SK-N-SH (cell line): ENCODE data around the gene ATCAY. TPM values are rescaled to one million over a fixed set of nuclear protein-coding genes. Genes with fewer than 3 reads are reported as not detected.

Experiments used
- CTCF ChIA-PET: fragments of 300-600, 350-600 bp; formaldehyde crosslinking; extraction: SDS; loops from one replicate; lab custom pipeline; 2021; lab: Yijun Ruan, JAX
- POLR2A ChIA-PET: fragments of 350-600 bp; sonication (Branson Sonifier 250); formaldehyde crosslinking; extraction: SDS; loops from one replicate; lab custom pipeline; 2020; ENCODE audit warnings: antibody characterized with exemption, inconsistent platforms; lab: Yijun Ruan, JAX
- DNase-seq: peaks from one replicate; pipeline ENCODE4 v3.0.0; 2012
- H2AFZ ChIP-seq: fragments of 200-600 bp; sonication (generic); 2 replicates; pipeline ENCODE4 v1.8.1; 2016; ENCODE audit warnings: antibody characterized with exemption, mild to moderate bottlenecking, low read depth
- H3F3A ChIP-seq: fragments of 200-600 bp; sonication (generic); replicated peaks from 2 replicates; pipeline ENCODE3; 2016; ENCODE audit warnings: antibody characterized with exemption, mild to moderate bottlenecking; ENCODE audit not compliant: insufficient read depth
- H3K27ac ChIP-seq, 2 experiments: fragments of 200-500 bp in 1 of 2; fragments of 200-600 bp in 1 of 2; sonication (Bioruptor generic) in 1 of 2; sonication (generic), shearing (Covaris generic) in 1 of 2; 2 replicates each; pipeline versions ENCODE4 v1.5.1 to v1.6.1; 2014 to 2016; ENCODE audit warnings: low read depth in 2 of 2, inconsistent platforms in 1 of 2, low read length in 1 of 2, mild to moderate bottlenecking in 1 of 2, mixed read lengths in 1 of 2
- H3K27me3 ChIP-seq: fragments of 200-600 bp; sonication (generic), shearing (Covaris generic); 2 replicates; pipeline ENCODE4 v1.6.1; 2016; ENCODE audit warnings: mixed run types; ENCODE audit not compliant: insufficient read depth
- H3K36me3 ChIP-seq, 2 experiments: fragments of 200-500 bp in 1 of 2; fragments of 200-600 bp in 1 of 2; sonication (Bioruptor generic) in 1 of 2; sonication (generic) in 1 of 2; replicated peaks in 1 of 2; 2 replicates each; pipeline versions ENCODE3 to v1.5.1; 2014 to 2016; ENCODE audit warnings: low read length in 1 of 2, mild to moderate bottlenecking in 1 of 2; ENCODE audit not compliant: insufficient read depth in 2 of 2, control insufficient read depth in 1 of 2
- H3K4me1 ChIP-seq, 2 experiments: fragments of 200-500 bp in 1 of 2; fragments of 200-600 bp in 1 of 2; sonication (Bioruptor generic) in 1 of 2; sonication (generic), shearing (Covaris generic) in 1 of 2; 2 replicates each; pipeline versions ENCODE4 v1.5.1 to v1.6.1; 2014 to 2016; ENCODE audit warnings: low read depth in 1 of 2, low read length in 1 of 2, mixed run types in 1 of 2; ENCODE audit not compliant: insufficient read depth in 2 of 2, control insufficient read depth in 1 of 2
- H3K4me2 ChIP-seq: fragments of 200-600 bp; sonication (generic), shearing (Covaris generic); 2 replicates; pipeline ENCODE4 v1.6.1; 2017; ENCODE audit warnings: mixed run types
- H3K4me3 ChIP-seq, 2 experiments: fragments of 200-500 bp in 1 of 2; fragments of 200-600 bp in 1 of 2; sonication (Bioruptor generic) in 1 of 2; sonication (generic), shearing (Covaris generic) in 1 of 2; 2 replicates each; pipeline versions ENCODE4 v1.5.1 to v1.8.1; 2014 to 2016; ENCODE audit warnings: low read depth in 2 of 2, inconsistent platforms in 1 of 2, low read length in 1 of 2, mild to moderate bottlenecking in 1 of 2, mixed read lengths in 1 of 2, moderate library complexity in 1 of 2
- H3K79me2 ChIP-seq: fragments of 200-600 bp; sonication (generic); 2 replicates; pipeline ENCODE4 v1.8.1; 2017; ENCODE audit warnings: mild to moderate bottlenecking; ENCODE audit not compliant: insufficient read depth
- H3K9ac ChIP-seq: fragments of 200-600 bp; sonication (generic); 2 replicates; pipeline ENCODE4 v1.6.1; 2017; ENCODE audit warnings: mixed run types
- H3K9me2 ChIP-seq: fragments of 200-600 bp; sonication (generic); 2 replicates; pipeline ENCODE4 v1.6.1; 2017; ENCODE audit warnings: mixed run types
- H3K9me3 ChIP-seq: fragments of 200-600 bp; sonication (generic); 2 replicates; pipeline ENCODE4 v1.6.1; 2017; ENCODE audit warnings: mixed run types, mild to moderate bottlenecking, moderate library complexity
- H4K20me1 ChIP-seq: fragments of 200-600 bp; sonication (generic); 2 replicates; pipeline ENCODE4 v1.6.1; 2017; ENCODE audit warnings: mild to moderate bottlenecking, mixed run types; ENCODE audit not compliant: insufficient read depth
- EP300 ChIP-seq, 2 experiments: IDR thresholded peaks; 2 replicates each; pipeline versions ENCODE4 v1.4.0 to v1.6.1; 2012; ENCODE audit warnings: borderline replicate concordance in 1 of 2, low read depth in 1 of 2, low read length in 1 of 2
- EZH2phosphoT487 ChIP-seq: fragments of 200-600 bp; sonication (generic); IDR thresholded peaks from 2 replicates; pipeline ENCODE4 v1.6.1; 2017; ENCODE audit warnings: low read depth, mixed run types, mild to moderate bottlenecking, antibody characterized with exemption, moderate library complexity, borderline replicate concordance
- FOXJ3 ChIP-seq: sonication (generic); formaldehyde crosslinking; IDR thresholded peaks from 2 replicates; pipeline ENCODE4 v1.5.1; 2020; ENCODE audit warnings: mild to moderate bottlenecking, missing genetic modification reagents
- GATA2 ChIP-seq: sonication (generic); formaldehyde crosslinking; IDR thresholded peaks from 2 replicates; pipeline ENCODE4 v1.5.0; 2020; ENCODE audit warnings: mild to moderate bottlenecking, missing genetic modification reagents
- IRF3 ChIP-seq: fragments of 150-350 bp; IDR thresholded peaks from 2 replicates; pipeline ENCODE4 v1.6.1; 2016; ENCODE audit warnings: mild to moderate bottlenecking, low read depth, low read length
- MXI1 ChIP-seq: IDR thresholded peaks from 2 replicates; pipeline ENCODE4 v1.6.1; 2012; ENCODE audit warnings: mild to moderate bottlenecking, low read depth, low read length, improper control_type of control experiment
- NRF1 ChIP-seq: IDR thresholded peaks from 2 replicates; pipeline ENCODE4 v1.6.1; 2012; ENCODE audit warnings: low read depth, mild to moderate bottlenecking, low read length
- POLR2AphosphoS5 ChIP-seq: IDR thresholded peaks from 2 replicates; pipeline ENCODE4 v1.6.1; 2012; ENCODE audit warnings: low read depth, low read length
- RAD21 ChIP-seq: IDR thresholded peaks from 2 replicates; pipeline ENCODE4 v1.6.1; 2012; ENCODE audit warnings: mild to moderate bottlenecking, low read length
- RXRA ChIP-seq: IDR thresholded peaks from 2 replicates; pipeline ENCODE4 v1.4.0; 2012; ENCODE audit warnings: low read depth, mild to moderate bottlenecking, borderline replicate concordance
- USF1 ChIP-seq: IDR thresholded peaks from 2 replicates; pipeline ENCODE4 v1.4.0; 2012; ENCODE audit warnings: low read depth, borderline replicate concordance
- USF2 ChIP-seq: fragments of 150-350 bp; IDR thresholded peaks from 2 replicates; pipeline ENCODE4 v1.6.1; 2017; ENCODE audit warnings: antibody characterized with exemption, low read length, low read depth, borderline replicate concordance
- WGBS: methylation state at CpG from one replicate; pipeline ENCODE4 v1.1.6; 2017; ENCODE audit warnings: low lambda C conversion rate; 5-methylcytosine and 5-hydroxymethylcytosine counted together
- polyA plus RNA-seq, 3 experiments: library from polyadenylated mRNA; depleted of rRNA; stranded (reverse); fragments of >200 nt; gene quantifications; 2 replicates each; pipeline ENCODE4 v1.2.3, GENCODE V29; 2012

ATCAY gene
- polyA plus RNA-seq, 1 of the 3 experiments (the other 2 are of a cell fraction), result 0.84 TPM

- H3K9me2 ChIP-seq, result no peaks in the 10 kb centered on the region
- H3F3A ChIP-seq, result no peaks in the 10 kb centered on the region
- H3K27ac ChIP-seq, result no peak overlapping the region
- H3K9me3 ChIP-seq, result no peaks in the 10 kb centered on the region
- 62% methylated on average over 13 of the region's 13 CpGs for WGBS
- no peak overlapping the region for H3K4me2 ChIP-seq
- TF ChIP-seq NRF1, result no peak
- peaks cover 8% of the 10 kb centered on the region for H3K27me3 ChIP-seq
- no peaks in the 10 kb centered on the region for H4K20me1 ChIP-seq
- no peaks in the 10 kb centered on the region for H3K36me3 ChIP-seq
- ChIA-PET POLR2A (no interaction called here), CTCF (interaction anchor here (0.9 to 1.8 kb wide), 2 partner anchors 9 to 12 kb away, joined by 4 to 5 read pairs; no protein-coding TSS in a partner anchor)
- H3K9ac ChIP-seq, result no peak overlapping the region
- no peak overlapping the region for H3K4me3 ChIP-seq
- H2AFZ ChIP-seq, result no peak overlapping the region
- no peaks in the 10 kb centered on the region for H3K79me2 ChIP-seq
- DNase-seq, result no peak
- no peaks in the 10 kb centered on the region for H3K4me1 ChIP-seq
Observed at GRCh38 chr19:3839941-3840340, 40.5 kb upstream of the ATCAY start.

GRCh38 chr19:3840804-3841203 lies 39.7 kb upstream of the ATCAY start:
- no peak for TF ChIP-seq USF2
- no peak for TF ChIP-seq EZH2phosphoT487
- no peak for TF ChIP-seq MXI1
- no peak for TF ChIP-seq RXRA
- no peak for TF ChIP-seq EP300 (IDR thresholded peaks at IDR 0.05; ENCODE audit: borderline replicate concordance in 1 of 2, low read depth in 1 of 2, low read length in 1 of 2)
- TF ChIP-seq USF1, result no peak
- TF ChIP-seq GATA2 (CRISPR knock-in tag), result no peak
- no peak for TF ChIP-seq RAD21
- TF ChIP-seq FOXJ3 (CRISPR knock-in tag), result no peak
- TF ChIP-seq POLR2AphosphoS5, result no peak
- no peak for TF ChIP-seq IRF3
- no peak for TF ChIP-seq NRF1
- TF ChIP-seq, all 33 proteins: peak for 0
- Histone ChIP-seq H3F3A (no peaks in the 10 kb centered on the region), H4K20me1 (no peaks in the 10 kb centered on the region), H3K9me2 (no peaks in the 10 kb centered on the region), H3K36me3 (no peaks in the 10 kb centered on the region), H3K9me3 (no peaks in the 10 kb centered on the region), H3K9ac (no peak overlapping the region), H3K27me3 (peaks cover 10% of the 10 kb centered on the region), H2AFZ (no peak overlapping the region), H3K79me2 (no peaks in the 10 kb centered on the region), H3K4me3 (no peak overlapping the region), H3K4me1 (no peaks in the 10 kb centered on the region), H3K27ac (no peak overlapping the region), H3K4me2 (no peak overlapping the region)
- ChIA-PET CTCF (interaction anchor here (0.9 to 1.8 kb wide), 2 partner anchors 8 to 11 kb away, joined by 4 to 5 read pairs; no protein-coding TSS in a partner anchor), POLR2A (no interaction called here)
- no peak for DNase-seq
- 77% methylated on average over 8 of the region's 10 CpGs for whole genome bisulfite sequencing
